ENCODE results near the gene FAAH2.
"Not testable (repeated sequence)": the region's sequence is repeated elsewhere in the genome, so short reads cannot be mapped to it uniquely, and the experiment has no call there.

FAAH2 gene

GRCh38 chrX:57380026-57380796 lies 93.7 kb downstream of the FAAH2 start:
- DNase-seq: no peak

- not testable (repeated sequence) for DNase-seq
These were observed 107.7 kb downstream of the FAAH2 start for GRCh38 chrX:57394162-57394561.

GRCh38 chrX:57403191-57403590 lies 116.7 kb downstream of the FAAH2 start:
- not testable (repeated sequence) for DNase-seq

GRCh38 chrX:57406149-57406548 lies 119.6 kb downstream of the FAAH2 start:
- no peak for DNase-seq

GRCh38 chrX:57417827-57418226 lies 131.3 kb downstream of the FAAH2 start:
- no peak for DNase-seq

- DNase-seq: no peak
These were observed 135.8 kb downstream of the FAAH2 start for GRCh38 chrX:57422289-57422688.

GRCh38 chrX:57422790-57423189 lies 136.3 kb downstream of the FAAH2 start:
- no peak for DNase-seq

GRCh38 chrX:57445076-57445475 lies 158.6 kb downstream of the FAAH2 start:
- DNase-seq: no peak

GRCh38 chrX:57445832-57446231 lies 159.3 kb downstream of the FAAH2 start:
- no peak for DNase-seq

GRCh38 chrX:57447856-57448255 lies 161.3 kb downstream of the FAAH2 start:
- no peak for DNase-seq

GRCh38 chrX:57451426-57452020 lies 165.0 kb downstream of the FAAH2 start:
- no peak for DNase-seq

- no peak for DNase-seq
These were observed 167.4 kb downstream of the FAAH2 start for GRCh38 chrX:57453901-57454300.

- no peak for DNase-seq
These were observed 195.0 kb downstream of the FAAH2 start for GRCh38 chrX:57481514-57481913.

- DNase-seq: no peak
These were observed 230.0 kb downstream of the FAAH2 start for GRCh38 chrX:57516491-57516890.

- DNase-seq: no peak
These were observed 233.1 kb downstream of the FAAH2 start for GRCh38 chrX:57519578-57520118.

- peak; percentile 0 for DNase-seq
These were observed 242.3 kb downstream of the FAAH2 start for GRCh38 chrX:57528670-57529255.
